K562 (cell line): ENCODE results near the gene GCN1. TPM values are rescaled to one million over a fixed set of nuclear protein-coding genes. Genes with fewer than 3 reads are reported as not detected.

ENCODE experiments used
- ATAC-seq: fragments of 200-7000 bp; cut with Tn5 transposase; 3 replicates; pipeline ENCODE4 v1.9.1; 2020; ENCODE audit warnings: moderate library complexity
- BruUV-seq: library from RNA; stranded (reverse); fragments of 400-500 nt; replicated peaks from 2 replicates; lab custom pipeline; 2021; lab: Mats Ljungman, UMichigan
- CTCF ChIA-PET: fragments of 300-600 bp; formaldehyde crosslinking; extraction: SDS; loops from one replicate; lab custom pipeline; 2021; ENCODE audit warnings: low intra/inter-chr PET ratio; lab: Yijun Ruan, JAX
- POLR2A ChIA-PET: fragments of 300-600, 350-650 bp; sonication (Branson Sonifier 250); formaldehyde crosslinking; extraction: SDS; loops from one replicate; lab custom pipeline; 2021; ENCODE audit warnings: antibody characterized with exemption, inconsistent platforms; lab: Yijun Ruan, JAX
- DNase-seq, 4 experiments: peaks; one replicate each; pipeline versions ENCODE4 v3.0.0 to v3.0.0-alpha.2; 2011 to 2018; ENCODE audit warnings: low spot score in 3 of 4, mixed read lengths in 3 of 4; ENCODE audit errors: extremely low read depth in 1 of 4
- FAIRE-seq: peaks from 2 replicates; lab custom pipeline; 2011; peaks lifted over from hg19 to GRCh38; lab: Jason Lieb, UNC
- H2AFZ ChIP-seq: 2 replicates; pipeline ENCODE4 v1.6.0; 2011; ENCODE audit warnings: low read depth, low read length, control low read depth, inconsistent platforms
- H3K27ac ChIP-seq: fragments of 200-600 bp; 3 replicates; pipeline ENCODE4 v1.8.0; 2011; ENCODE audit warnings: low read depth, mild to moderate bottlenecking, control low read depth, inconsistent platforms, low read length, moderate library complexity, mixed read lengths; ENCODE audit errors: extremely low read depth
- H3K27me3 ChIP-seq, 2 experiments: fragments of 300-600 bp in 1 of 2; 2 replicates in 1 of 2; 3 replicates in 1 of 2; pipeline versions ENCODE4 v1.6.0 to v1.8.0; 2011; ENCODE audit warnings: inconsistent platforms in 2 of 2, low read length in 2 of 2, mild to moderate bottlenecking in 1 of 2, mixed read lengths in 1 of 2, moderate library complexity in 1 of 2; ENCODE audit not compliant: control insufficient read depth in 2 of 2, insufficient read depth in 2 of 2
- H3K36me3 ChIP-seq: fragments of 300-600 bp; 3 replicates; pipeline ENCODE4 v1.8.0; 2011; ENCODE audit warnings: mild to moderate bottlenecking, low read length, inconsistent platforms; ENCODE audit not compliant: control insufficient read depth, insufficient read depth
- H3K4me1 ChIP-seq, 2 experiments: fragments of 200-600 bp in 1 of 2; replicated peaks in 1 of 2; 2 replicates in 1 of 2; 3 replicates in 1 of 2; pipeline versions ENCODE4 v1.5.1 to v1.8.0; 2011; ENCODE audit warnings: inconsistent platforms in 2 of 2, low read length in 2 of 2, mild to moderate bottlenecking in 1 of 2, mixed read lengths in 1 of 2, moderate library complexity in 1 of 2; ENCODE audit not compliant: control insufficient read depth in 2 of 2, insufficient read depth in 2 of 2
- H3K4me2 ChIP-seq: 2 replicates; pipeline ENCODE4 v1.6.1; 2011; ENCODE audit warnings: low read length, control low read depth, inconsistent platforms, mixed read lengths; ENCODE audit not compliant: insufficient read depth
- H3K4me3 ChIP-seq: fragments of 200-600 bp; sonication (generic), shearing (Covaris generic); 2 replicates; pipeline ENCODE4 v1.5.1; 2016; ENCODE audit warnings: control low read depth, inconsistent platforms
- H3K79me2 ChIP-seq: fragments of 200-600 bp; 3 replicates; pipeline ENCODE4 v1.8.0; 2011; ENCODE audit warnings: low read length, inconsistent platforms; ENCODE audit not compliant: control insufficient read depth, insufficient read depth
- H3K9ac ChIP-seq, 2 experiments: 2 replicates each; pipeline versions ENCODE4 v1.6.0 to v1.6.1; 2011; ENCODE audit warnings: low read depth in 2 of 2, low read length in 2 of 2, control low read depth in 1 of 2, inconsistent platforms in 1 of 2, mild to moderate bottlenecking in 1 of 2, mixed read lengths in 1 of 2; ENCODE audit not compliant: insufficient read depth in 1 of 2
- H3K9me1 ChIP-seq: one replicate; pipeline ENCODE4 v1.6.0; 2011; ENCODE audit warnings: inconsistent platforms, mild to moderate bottlenecking, low read length, moderate library complexity; ENCODE audit not compliant: control insufficient read depth, insufficient read depth
- H3K9me3 ChIP-seq: replicated peaks from 2 replicates; pipeline ENCODE4 v1.5.1; 2011; ENCODE audit warnings: low read depth, low read length, inconsistent platforms; ENCODE audit not compliant: control insufficient read depth, insufficient read depth
- H4K20me1 ChIP-seq: replicated peaks from 2 replicates; pipeline ENCODE4 v1.6.1; 2011; ENCODE audit warnings: low read length, inconsistent platforms, mixed read lengths; ENCODE audit not compliant: control insufficient read depth, insufficient read depth
- EP400 ChIP-seq: fragments of 450-650 bp; IDR thresholded peaks from 2 replicates; pipeline ENCODE4 v1.6.1; 2017; ENCODE audit warnings: antibody characterized with exemption, mild to moderate bottlenecking, moderate library complexity
- GABPB1 ChIP-seq: sonication (generic); formaldehyde crosslinking; IDR thresholded peaks from 2 replicates; pipeline ENCODE4 v1.8.0; 2022; ENCODE audit warnings: mild to moderate bottlenecking, missing genetic modification reagents
- GABPB2 ChIP-seq: fragments of 250-450 bp; sonication (Bioruptor Pico); conservative IDR thresholded peaks from 2 replicates; pipeline ENCODE4 v1.5.1; 2021; ENCODE audit warnings: mild to moderate bottlenecking
- MCM2 ChIP-seq: fragments of 450-650 bp; IDR thresholded peaks from 2 replicates; pipeline ENCODE4 v1.6.1; 2017; ENCODE audit warnings: low read depth, mild to moderate bottlenecking
- WGBS: fragments of 100-300 bp; shearing (Covaris generic); methylation state at CpG from one replicate; pipeline ENCODE4 v1.1.6; 2016; ENCODE audit warnings: low coverage, mixed read lengths; ENCODE audit not compliant: insufficient coverage; ENCODE audit errors: missing lambda C conversion rate; 5-methylcytosine and 5-hydroxymethylcytosine counted together
- in situ Hi-C: fragments of 300-500 bp; cut with MboI; formaldehyde crosslinking; loops from 4 replicates; pipeline ENCODE4 v1.15.0; 2018; ENCODE audit warnings: inconsistent platforms, mixed read lengths
- intact Hi-C: fragments of 100-400 bp; cut with micrococcal nuclease; formaldehyde crosslinking; loops from 2 replicates; pipeline ENCODE4 v1.14.2; 2022
- polyA plus RNA-seq, 8 experiments: library from polyadenylated mRNA; depleted of rRNA in 4 of 8; stranded (reverse) in 5 of 8; unstranded in 3 of 8; fragments of >200 nt; fragmentation: Nextera tagmentation in 2 of 8; fragmentation: Illumina TruSeq in 1 of 8; extraction: Ambion mirVana in 2 of 8; extraction: Trizol in 1 of 8; gene quantifications; 2 replicates each; pipeline versions ENCODE4 v1.2.1 to v1.2.3, GENCODE V29; 2011 to 2014; ENCODE audit warnings: inconsistent platforms in 1 of 8, missing spikeins in 1 of 8
- total RNA-seq, 7 experiments: library from RNA; depleted of rRNA in 6 of 7; stranded (reverse); fragments of >200 nt in 6 of 7; fragmentation: Illumina TruSeq in 2 of 7; extraction: Trizol in 2 of 7; gene quantifications; 2 replicates each; pipeline versions ENCODE4 v1.2.1 to v1.2.3, GENCODE V29; 2011 to 2021; ENCODE audit warnings: low replicate concordance in 1 of 7
- TF ChIP-seq, protein P1 (sequence below): sonication (generic); formaldehyde crosslinking; IDR thresholded peaks from 2 replicates; pipeline ENCODE4 v1.8.0; 2022; ENCODE audit warnings: mild to moderate bottlenecking, low read depth, missing genetic modification reagents

Gene GCN1
- total and polyA plus RNA-seq, 9 of the 15 experiments (the other 6 are each of a cell fraction or from before 2014, with no cell fraction given), result 11.9 to 190 (median 51.7) TPM

DNA sequence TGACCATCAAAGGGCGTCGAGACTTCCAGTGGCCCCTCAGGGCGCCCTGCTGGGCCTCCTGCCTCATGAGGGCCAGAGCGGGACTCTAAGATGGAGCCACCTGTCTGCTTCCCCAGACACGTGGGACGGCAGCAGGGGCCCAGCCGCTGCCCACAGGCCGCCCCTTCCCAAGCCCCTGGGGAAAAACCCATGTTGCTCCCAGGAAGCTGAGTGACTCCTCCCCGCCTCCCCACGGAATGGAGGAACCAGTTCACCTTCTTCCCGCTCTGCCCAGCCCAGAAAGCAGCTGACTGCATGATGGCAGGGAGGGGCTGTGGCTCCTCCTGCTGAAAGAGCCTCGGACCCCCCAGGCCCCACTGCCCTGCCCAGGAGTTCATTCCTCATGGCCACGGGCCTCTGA, 92.9 kb downstream of the GCN1 start:
- Histone ChIP-seq H3K4me2 (no peak overlapping the region), H3K79me2 (peaks cover 44% of the 10 kb centered on the region), H3K4me1 (peaks cover 0 to 32% of the 10 kb centered on the region in 2 experiments; a peak in 2 of 5 replicates), H3K4me3 (no peak overlapping the region), H3K9me3 (no peaks in the 10 kb centered on the region), H3K9me1 (no peaks in the 10 kb centered on the region), H3K36me3 (peaks cover 89% of the 10 kb centered on the region; the same call in 2 of the 3 replicates), H3K27ac (no peak overlapping the region), H3K27me3 (no peaks in the 10 kb centered on the region), H2AFZ (no peak overlapping the region), H3K9ac (peak overlapping the region in 1 of 2 experiments; percentile 5; a peak in 1 of 4 replicates), H4K20me1 (peaks cover 18% of the 10 kb centered on the region)
- FAIRE-seq, result no peak
- TF ChIP-seq MCM2 (no peak), GABPB2 (CRISPR knock-in tag) (no peak), GABPB1 (CRISPR knock-in tag) (no peak), EP400 (no peak)
- TF ChIP-seq, protein P1, sequence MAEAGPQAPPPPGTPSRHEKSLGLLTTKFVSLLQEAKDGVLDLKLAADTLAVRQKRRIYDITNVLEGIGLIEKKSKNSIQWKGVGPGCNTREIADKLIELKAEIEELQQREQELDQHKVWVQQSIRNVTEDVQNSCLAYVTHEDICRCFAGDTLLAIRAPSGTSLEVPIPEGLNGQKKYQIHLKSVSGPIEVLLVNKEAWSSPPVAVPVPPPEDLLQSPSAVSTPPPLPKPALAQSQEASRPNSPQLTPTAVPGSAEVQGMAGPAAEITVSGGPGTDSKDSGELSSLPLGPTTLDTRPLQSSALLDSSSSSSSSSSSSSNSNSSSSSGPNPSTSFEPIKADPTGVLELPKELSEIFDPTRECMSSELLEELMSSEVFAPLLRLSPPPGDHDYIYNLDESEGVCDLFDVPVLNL (CRISPR knock-in tag), result no peak
- no peak for ATAC-seq
- WGBS, result 91% methylated on average over 13 of the region's 13 CpGs
- CTCF ChIA-PET, result no interaction called here
- no peak for DNase-seq
- intact Hi-C loops, result no loop called here
- in situ Hi-C loops, result no loop called here
- no TSS peak for BruUV-seq
- POLR2A ChIA-PET, result interaction anchor here (1.6 kb wide), 1 partner anchor 15 kb away, joined by 7 read pairs; no protein-coding TSS in a partner anchor
